Liver (tissue), 9 donors: ENCODE data around the gene DACH1. TPM values are rescaled to one million over a fixed set of nuclear protein-coding genes. Genes with fewer than 3 reads are reported as not detected.

Experiments used
- DNase-seq: peaks from one replicate; pipeline ENCODE4 v3.0.0-alpha.2; 2017; ENCODE audit warnings: low spot score
- H3K27ac ChIP-seq, 2 donors: one replicate each; pipeline ENCODE4 v1.7.0; 2013; ENCODE audit warnings: inconsistent platforms in 2 of 2, low read length in 2 of 2, control low read depth in 1 of 2, low read depth in 1 of 2, mild to moderate bottlenecking in 1 of 2
- H3K27me3 ChIP-seq, 4 donors: one replicate each; pipeline versions ENCODE4 v1.6.1 to v1.7.0; 2013; ENCODE audit warnings: low read length in 3 of 4, inconsistent platforms in 1 of 4, mild to moderate bottlenecking in 1 of 4, moderate library complexity in 1 of 4; ENCODE audit not compliant: control insufficient read depth in 4 of 4, insufficient read depth in 4 of 4
- H3K36me3 ChIP-seq, 4 donors: one replicate each; pipeline versions ENCODE4 v1.6.1 to v1.7.0; 2013; ENCODE audit warnings: low read length in 3 of 4, mild to moderate bottlenecking in 3 of 4, low read depth in 1 of 4, moderate library complexity in 1 of 4; ENCODE audit not compliant: control insufficient read depth in 4 of 4, insufficient read depth in 3 of 4
- H3K4me1 ChIP-seq, 4 donors: one replicate each; pipeline versions ENCODE4 v1.6.1 to v1.7.0; 2013; ENCODE audit warnings: low read length in 3 of 4, mild to moderate bottlenecking in 3 of 4, moderate library complexity in 1 of 4; ENCODE audit not compliant: control insufficient read depth in 4 of 4, insufficient read depth in 4 of 4
- H3K4me3 ChIP-seq, 3 donors: one replicate each; pipeline versions ENCODE4 v1.6.1 to v1.7.0; 2013; ENCODE audit warnings: low read length in 3 of 3, control low read depth in 1 of 3, low read depth in 1 of 3, mild to moderate bottlenecking in 1 of 3
- H3K9ac ChIP-seq, 2 donors: one replicate each; pipeline ENCODE4 v1.7.0; 2013; ENCODE audit warnings: low read length in 2 of 2, mild to moderate bottlenecking in 2 of 2, moderate library complexity in 2 of 2, control low read depth in 1 of 2, low read depth in 1 of 2
- H3K9me3 ChIP-seq, 4 donors: one replicate each; pipeline versions ENCODE4 v1.6.1 to v1.7.0; 2013; ENCODE audit warnings: low read length in 3 of 4; ENCODE audit not compliant: control insufficient read depth in 4 of 4
- EGR1 ChIP-seq, 2 donors: IDR thresholded peaks; 2 replicates each; pipeline ENCODE4 v1.6.1; 2016 to 2018; ENCODE audit warnings: antibody characterized with exemption in 2 of 2, low read depth in 2 of 2
- FOXA1 ChIP-seq: IDR thresholded peaks from 2 replicates; pipeline ENCODE4 v1.6.1; 2016; ENCODE audit warnings: antibody characterized with exemption
- FOXA2 ChIP-seq: IDR thresholded peaks from 2 replicates; pipeline ENCODE4 v1.6.1; 2016; ENCODE audit warnings: antibody characterized with exemption
- GABPA ChIP-seq, 2 donors: IDR thresholded peaks in 1 of 2; conservative IDR thresholded peaks in 1 of 2; 2 replicates each; pipeline ENCODE4 v1.6.1; 2016; ENCODE audit warnings: antibody characterized with exemption in 2 of 2, mild to moderate bottlenecking in 1 of 2, moderate library complexity in 1 of 2
- HNF4A ChIP-seq, 2 donors: conservative IDR thresholded peaks; 2 replicates each; pipeline ENCODE4 v1.6.1; 2016; ENCODE audit warnings: antibody characterized with exemption in 2 of 2, mild to moderate bottlenecking in 2 of 2
- HNF4G ChIP-seq: IDR thresholded peaks from 2 replicates; pipeline ENCODE4 v1.6.1; 2016; ENCODE audit warnings: antibody characterized with exemption
- JUND ChIP-seq, 2 donors: IDR thresholded peaks; 2 replicates each; pipeline ENCODE4 v1.6.1; 2016; ENCODE audit warnings: antibody characterized with exemption in 2 of 2
- NR2F2 ChIP-seq: IDR thresholded peaks from 2 replicates; pipeline ENCODE4 v1.6.1; 2016; ENCODE audit warnings: antibody characterized with exemption
- RAD21 ChIP-seq, 2 donors: IDR thresholded peaks; 2 replicates each; pipeline ENCODE4 v1.6.1; 2016; ENCODE audit warnings: antibody characterized with exemption in 2 of 2, mild to moderate bottlenecking in 2 of 2
- REST ChIP-seq: IDR thresholded peaks from 2 replicates; pipeline ENCODE4 v1.6.1; 2016; ENCODE audit warnings: antibody characterized with exemption, mild to moderate bottlenecking
- RXRA ChIP-seq, 2 donors: IDR thresholded peaks; 2 replicates each; pipeline ENCODE4 v1.6.1; 2017 to 2018; ENCODE audit warnings: antibody characterized with exemption in 2 of 2, mild to moderate bottlenecking in 1 of 2
- SP1 ChIP-seq: IDR thresholded peaks from 2 replicates; pipeline ENCODE4 v1.6.1; 2018; ENCODE audit warnings: antibody characterized with exemption, mild to moderate bottlenecking
- TAF1 ChIP-seq: conservative IDR thresholded peaks from 2 replicates; pipeline ENCODE4 v1.6.1; 2016; ENCODE audit warnings: antibody characterized with exemption, mild to moderate bottlenecking
- YY1 ChIP-seq: IDR thresholded peaks from 2 replicates; pipeline ENCODE4 v1.6.1; 2016; ENCODE audit warnings: antibody characterized with exemption, mild to moderate bottlenecking
- ZBTB33 ChIP-seq: IDR thresholded peaks from 2 replicates; pipeline ENCODE4 v1.6.1; 2016; ENCODE audit warnings: antibody characterized with exemption
- WGBS: extraction: QIAGEN DNeasy Blood & Tissue Kit; methylation state at CpG from one replicate; pipeline ENCODE4 v1.1.7; 2013; 5-methylcytosine and 5-hydroxymethylcytosine counted together
- polyA plus RNA-seq, 2 donors: library from polyadenylated mRNA; stranded (reverse) in 1 of 2; unstranded in 1 of 2; fragments of 200-250 nt in 1 of 2; fragments of >200 nt in 1 of 2; fragmentation: Nextera tagmentation in 1 of 2; extraction: Ambion mirVana in 1 of 2; gene quantifications; one replicate each; pipeline versions ENCODE4 v1.2.1 to v1.2.3, GENCODE V29; 2013 to 2015
- total RNA-seq, 2 donors: library from RNA; depleted of rRNA; stranded (reverse); fragments of >200 nt; gene quantifications; one replicate each; pipeline ENCODE4 v1.2.3, GENCODE V29; 2014
- TF ChIP-seq, protein P1 (sequence below): IDR thresholded peaks from 2 replicates; pipeline ENCODE4 v1.6.1; 2016; ENCODE audit warnings: antibody characterized with exemption
- TF ChIP-seq, protein P2 (sequence below): IDR thresholded peaks from 2 replicates; pipeline ENCODE4 v1.6.1; 2016; ENCODE audit warnings: antibody characterized with exemption
- TF ChIP-seq, protein P3 (sequence below): fragments of 150-350 bp; IDR thresholded peaks from 2 replicates; pipeline ENCODE4 v1.5.1; 2017; ENCODE audit warnings: improper control_type of control experiment, low read depth, low read length; ENCODE audit not compliant: missing input control
- donor health status: healthy.
- donor health status: healthy.
- donor health status: healthy.
- donor health status: healthy.
- donor health status: healthy.

DACH1 gene
- total and polyA plus RNA-seq, 4 donors = 0.28 to 1.9 (median 0.77) TPM

DNA sequence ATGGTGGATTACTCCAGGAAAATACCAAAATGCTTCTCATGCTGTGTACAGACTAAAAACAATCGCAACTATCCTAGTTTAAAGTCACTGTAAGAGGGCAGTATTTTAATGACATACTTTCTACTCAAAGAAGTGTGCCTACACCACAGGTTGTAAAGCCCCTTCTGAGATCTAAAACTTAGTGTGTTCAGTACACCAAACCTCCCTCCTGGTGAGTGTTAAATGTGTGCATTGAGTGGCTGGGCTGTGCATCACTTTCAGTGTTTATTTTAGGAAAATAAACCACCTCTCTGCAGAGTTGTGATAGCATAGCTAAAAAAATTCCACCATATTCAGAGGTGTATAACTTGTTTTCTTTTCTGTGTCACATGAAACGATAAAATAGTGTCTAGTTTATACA is 263.7 kb downstream of the DACH1 start:
- no peaks in the 10 kb centered on the region for H3K4me1 ChIP-seq
- no peak overlapping the region for H3K9ac ChIP-seq
- H3K9me3 ChIP-seq = no peaks in the 10 kb centered on the region
- peaks cover 0 to 4% (median 0%) of the 10 kb centered on the region in 4 donors for H3K27me3 ChIP-seq
- no peaks in the 10 kb centered on the region for H3K36me3 ChIP-seq
- no peak overlapping the region for H3K4me3 ChIP-seq
- no peak for DNase-seq
- H3K27ac ChIP-seq = no peak overlapping the region
- 79% methylated on average over 2 of the region's 2 CpGs for WGBS
- TF ChIP-seq ZBTB33 (no peak), TAF1 (no peak), YY1 (no peak), NR2F2 (no peak), RXRA (IDR thresholded peaks at IDR 0.05) (no peak), JUND (IDR thresholded peaks at IDR 0.05) (no peak), RAD21 (IDR thresholded peaks at IDR 0.05) (no peak), FOXA1 (no peak), EGR1 (IDR thresholded peaks at IDR 0.05; ENCODE audit: low read depth in 2 of 2) (no peak), HNF4G (no peak), HNF4A (conservative IDR thresholded peaks at IDR 0.05) (no peak), REST (no peak), GABPA (IDR thresholded peaks at IDR 0.05 in 1 of 2, conservative IDR thresholded peaks at IDR 0.05 in 1 of 2) (no peak), SP1 (no peak), FOXA2 (no peak)
- TF ChIP-seq, protein P1, sequence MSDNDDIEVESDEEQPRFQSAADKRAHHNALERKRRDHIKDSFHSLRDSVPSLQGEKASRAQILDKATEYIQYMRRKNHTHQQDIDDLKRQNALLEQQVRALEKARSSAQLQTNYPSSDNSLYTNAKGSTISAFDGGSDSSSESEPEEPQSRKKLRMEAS = no peak
- TF ChIP-seq, protein P2, sequence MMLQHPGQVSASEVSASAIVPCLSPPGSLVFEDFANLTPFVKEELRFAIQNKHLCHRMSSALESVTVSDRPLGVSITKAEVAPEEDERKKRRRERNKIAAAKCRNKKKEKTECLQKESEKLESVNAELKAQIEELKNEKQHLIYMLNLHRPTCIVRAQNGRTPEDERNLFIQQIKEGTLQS = no peak
- TF ChIP-seq, protein P3, sequence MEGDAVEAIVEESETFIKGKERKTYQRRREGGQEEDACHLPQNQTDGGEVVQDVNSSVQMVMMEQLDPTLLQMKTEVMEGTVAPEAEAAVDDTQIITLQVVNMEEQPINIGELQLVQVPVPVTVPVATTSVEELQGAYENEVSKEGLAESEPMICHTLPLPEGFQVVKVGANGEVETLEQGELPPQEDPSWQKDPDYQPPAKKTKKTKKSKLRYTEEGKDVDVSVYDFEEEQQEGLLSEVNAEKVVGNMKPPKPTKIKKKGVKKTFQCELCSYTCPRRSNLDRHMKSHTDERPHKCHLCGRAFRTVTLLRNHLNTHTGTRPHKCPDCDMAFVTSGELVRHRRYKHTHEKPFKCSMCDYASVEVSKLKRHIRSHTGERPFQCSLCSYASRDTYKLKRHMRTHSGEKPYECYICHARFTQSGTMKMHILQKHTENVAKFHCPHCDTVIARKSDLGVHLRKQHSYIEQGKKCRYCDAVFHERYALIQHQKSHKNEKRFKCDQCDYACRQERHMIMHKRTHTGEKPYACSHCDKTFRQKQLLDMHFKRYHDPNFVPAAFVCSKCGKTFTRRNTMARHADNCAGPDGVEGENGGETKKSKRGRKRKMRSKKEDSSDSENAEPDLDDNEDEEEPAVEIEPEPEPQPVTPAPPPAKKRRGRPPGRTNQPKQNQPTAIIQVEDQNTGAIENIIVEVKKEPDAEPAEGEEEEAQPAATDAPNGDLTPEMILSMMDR = no peak
